WTC11 (cell line): ENCODE data around the gene ASNSD1. TPM values are rescaled to one million over a fixed set of nuclear protein-coding genes. Genes with fewer than 3 reads are reported as not detected.

Source experiments
- ATAC-seq: fragments of 200-7000 bp; cut with Tn5 transposase; 2 replicates; pipeline ENCODE4 v1.10.0; 2021; ENCODE audit warnings: mild to moderate bottlenecking, moderate library complexity
- CTCF ChIA-PET: fragments of 300-600 bp; sonication (Branson Sonifier 250); formaldehyde crosslinking; loops from one replicate; lab custom pipeline; 2021; ENCODE audit warnings: antibody characterized with exemption; lab: Charles Lee
- POLR2A ChIA-PET: fragments of 350-600 bp; sonication (Branson Sonifier 250); formaldehyde crosslinking; loops from one replicate; lab custom pipeline; 2021; ENCODE audit warnings: antibody characterized with exemption; lab: Charles Lee
- DNase-seq: peaks from one replicate; pipeline ENCODE4 v3.0.0; 2021; ENCODE audit warnings: low spot score
- H3K27ac Mint-ChIP-seq: 2 replicates; pipeline ENCODE4 v1.8.0; 2021; ENCODE audit warnings: mixed read lengths
- H3K27me3 Mint-ChIP-seq: 2 replicates; pipeline ENCODE4 v1.8.0; 2021; ENCODE audit warnings: low read depth, mild to moderate bottlenecking, moderate library complexity, mixed read lengths
- H3K36me3 Mint-ChIP-seq: 2 replicates; pipeline ENCODE4 v1.8.0; 2021; ENCODE audit warnings: mixed read lengths
- H3K4me1 Mint-ChIP-seq: 2 replicates; pipeline ENCODE4 v1.8.0; 2022; ENCODE audit warnings: mixed read lengths
- H3K4me3 Mint-ChIP-seq: 2 replicates; pipeline ENCODE4 v1.8.0; 2021; ENCODE audit warnings: mild to moderate bottlenecking, moderate library complexity, mixed read lengths
- H3K9me3 Mint-ChIP-seq: 2 replicates; pipeline ENCODE4 v1.8.0; 2021; ENCODE audit warnings: mixed read lengths
- CREB1 ChIP-seq: sonication (generic); formaldehyde crosslinking; IDR thresholded peaks from 2 replicates; pipeline ENCODE4 v1.8.0; 2023; ENCODE audit warnings: mild to moderate bottlenecking, missing genetic modification reagents
- FOXP1 ChIP-seq: sonication (generic); formaldehyde crosslinking; IDR thresholded peaks from 2 replicates; pipeline ENCODE4 v1.8.0; 2022; ENCODE audit warnings: missing genetic modification reagents, mild to moderate bottlenecking, moderate library complexity, borderline replicate concordance
- JUN ChIP-seq: sonication (generic); formaldehyde crosslinking; IDR thresholded peaks from 2 replicates; pipeline ENCODE4 v1.8.0; 2023; ENCODE audit warnings: mild to moderate bottlenecking, missing genetic modification reagents
- MXD4 ChIP-seq: fragments of 250-450 bp; sonication (Bioruptor Pico); IDR thresholded peaks from 2 replicates; pipeline ENCODE4 v1.8.0; 2021; ENCODE audit warnings: mild to moderate bottlenecking, moderate library complexity, borderline replicate concordance
- NFE2L1 ChIP-seq: sonication (generic); formaldehyde crosslinking; IDR thresholded peaks from 2 replicates; pipeline ENCODE4 v1.8.1; 2023; ENCODE audit warnings: missing genetic modification reagents
- NR1H2 ChIP-seq: sonication (generic); formaldehyde crosslinking; IDR thresholded peaks from 2 replicates; pipeline ENCODE4 v1.9.0; 2021; ENCODE audit warnings: mild to moderate bottlenecking, moderate library complexity, missing genetic modification reagents
- SMAD3 ChIP-seq: sonication (generic); formaldehyde crosslinking; IDR thresholded peaks from 2 replicates; pipeline ENCODE4 v1.8.0; 2022; ENCODE audit warnings: missing genetic modification reagents, mild to moderate bottlenecking, borderline replicate concordance
- TP53 ChIP-seq: sonication (generic); formaldehyde crosslinking; IDR thresholded peaks from 2 replicates; pipeline ENCODE4 v1.8.1; 2023; ENCODE audit warnings: mild to moderate bottlenecking, missing genetic modification reagents
- ZBTB21 ChIP-seq: sonication (generic); formaldehyde crosslinking; IDR thresholded peaks from 2 replicates; pipeline ENCODE4 v1.8.1; 2023; ENCODE audit warnings: mild to moderate bottlenecking, missing genetic modification reagents, borderline replicate concordance
- ZNF232 ChIP-seq: sonication (generic); formaldehyde crosslinking; IDR thresholded peaks from 2 replicates; pipeline ENCODE4 v1.8.0; 2022; ENCODE audit warnings: mild to moderate bottlenecking, missing genetic modification reagents
- ZNF263 ChIP-seq: sonication (generic); formaldehyde crosslinking; IDR thresholded peaks from 2 replicates; pipeline ENCODE4 v1.8.1; 2022; ENCODE audit warnings: low read depth, mild to moderate bottlenecking, moderate library complexity, missing genetic modification reagents
- total RNA-seq: library from RNA; stranded (reverse); gene quantifications from 3 replicates; pipeline ENCODE4 v1.2.3, GENCODE V29; 2021
- TF ChIP-seq, protein P1 (sequence below): sonication (generic); formaldehyde crosslinking; IDR thresholded peaks from 2 replicates; pipeline ENCODE4 v1.8.0; 2022; ENCODE audit warnings: mild to moderate bottlenecking, missing genetic modification reagents
- TF ChIP-seq, protein P2 (sequence below): sonication (generic); formaldehyde crosslinking; IDR thresholded peaks from 2 replicates; pipeline ENCODE4 v1.8.0; 2022; ENCODE audit warnings: mild to moderate bottlenecking, missing genetic modification reagents
- TF ChIP-seq, protein P3 (sequence below): sonication (generic); formaldehyde crosslinking; IDR thresholded peaks from 2 replicates; pipeline ENCODE4 v1.8.0; 2022; ENCODE audit warnings: mild to moderate bottlenecking, missing genetic modification reagents
- TF ChIP-seq, protein P4 (sequence below): sonication (generic); formaldehyde crosslinking; IDR thresholded peaks from 2 replicates; pipeline ENCODE4 v1.8.1; 2022; ENCODE audit warnings: missing genetic modification reagents, borderline replicate concordance
- TF ChIP-seq, protein P5 (sequence below): sonication (generic); formaldehyde crosslinking; IDR thresholded peaks from 2 replicates; pipeline ENCODE4 v1.8.0; 2023; ENCODE audit warnings: mild to moderate bottlenecking, missing genetic modification reagents
- TF ChIP-seq, protein P6 (sequence below): sonication (generic); formaldehyde crosslinking; IDR thresholded peaks from 2 replicates; pipeline ENCODE4 v1.8.1; 2022; ENCODE audit warnings: low read depth, mild to moderate bottlenecking, moderate library complexity, missing genetic modification reagents, borderline replicate concordance

ASNSD1 gene
- total RNA-seq, 1 experiment from 2014 or later = 30.5 TPM

DNA sequence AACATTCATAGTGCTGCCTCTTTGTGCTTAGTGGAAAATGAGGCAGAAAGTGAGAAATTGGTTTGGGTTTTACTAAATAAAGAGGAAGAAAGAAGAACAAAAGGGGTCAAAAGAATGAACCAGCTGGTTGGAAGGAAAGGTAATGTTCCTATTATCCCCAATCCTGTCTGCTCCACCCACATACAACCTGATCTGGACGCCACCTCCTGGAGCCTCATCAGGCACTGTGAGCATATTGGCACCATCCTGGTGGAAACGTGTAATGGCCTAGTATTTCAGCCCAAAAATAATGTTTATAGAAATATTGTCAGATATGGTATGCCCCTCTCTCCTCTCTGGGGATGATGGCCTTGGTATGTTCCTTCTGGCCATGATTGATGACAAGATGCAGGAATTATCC is 35.6 kb upstream of the ASNSD1 start (continued):
- no peak for TF ChIP-seq ZBTB21 (CRISPR knock-in tag)
- TF ChIP-seq MXD4 (CRISPR knock-in tag) = no peak
- no peak for TF ChIP-seq ZNF263 (CRISPR knock-in tag)
- no peak for TF ChIP-seq TP53 (CRISPR knock-in tag)
- TF ChIP-seq FOXP1 = no peak
- TF ChIP-seq, all 79 proteins: peak for 0

DNA sequence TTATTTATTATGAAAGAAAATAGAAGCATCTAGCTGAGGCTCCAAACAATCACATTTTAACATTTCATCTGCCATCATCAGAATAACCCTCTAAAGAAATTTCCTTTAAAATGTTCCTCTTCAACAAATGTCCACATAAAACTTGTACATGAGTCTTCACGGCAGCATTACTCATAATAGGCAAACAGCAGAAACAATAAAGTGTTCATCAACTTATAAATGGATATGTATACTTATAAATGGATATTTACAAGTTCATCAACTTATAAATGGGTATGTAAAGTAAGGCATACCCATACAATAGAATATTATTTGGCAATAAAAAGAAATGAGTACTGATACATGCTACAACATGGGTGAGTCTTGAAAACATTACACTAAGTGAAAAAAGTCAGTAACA is 33.5 kb upstream of the ASNSD1 start:
- no peak overlapping the region for H3K27ac Mint-ChIP-seq
- ATAC-seq = no peak
- H3K4me1 Mint-ChIP-seq = peaks cover 15% of the 10 kb centered on the region
- no peaks in the 10 kb centered on the region for H3K9me3 Mint-ChIP-seq
- CTCF ChIA-PET = no interaction called here
- no peaks in the 10 kb centered on the region for H3K36me3 Mint-ChIP-seq
- DNase-seq = no peak
- POLR2A ChIA-PET = no interaction called here
- no peak overlapping the region for H3K4me3 Mint-ChIP-seq
- no peaks in the 10 kb centered on the region for H3K27me3 Mint-ChIP-seq
- TF ChIP-seq, protein P1, sequence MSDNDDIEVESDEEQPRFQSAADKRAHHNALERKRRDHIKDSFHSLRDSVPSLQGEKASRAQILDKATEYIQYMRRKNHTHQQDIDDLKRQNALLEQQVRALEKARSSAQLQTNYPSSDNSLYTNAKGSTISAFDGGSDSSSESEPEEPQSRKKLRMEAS (CRISPR knock-in tag) = no peak
- TF ChIP-seq NFE2L1 (CRISPR knock-in tag) = no peak
- TF ChIP-seq, protein P2, sequence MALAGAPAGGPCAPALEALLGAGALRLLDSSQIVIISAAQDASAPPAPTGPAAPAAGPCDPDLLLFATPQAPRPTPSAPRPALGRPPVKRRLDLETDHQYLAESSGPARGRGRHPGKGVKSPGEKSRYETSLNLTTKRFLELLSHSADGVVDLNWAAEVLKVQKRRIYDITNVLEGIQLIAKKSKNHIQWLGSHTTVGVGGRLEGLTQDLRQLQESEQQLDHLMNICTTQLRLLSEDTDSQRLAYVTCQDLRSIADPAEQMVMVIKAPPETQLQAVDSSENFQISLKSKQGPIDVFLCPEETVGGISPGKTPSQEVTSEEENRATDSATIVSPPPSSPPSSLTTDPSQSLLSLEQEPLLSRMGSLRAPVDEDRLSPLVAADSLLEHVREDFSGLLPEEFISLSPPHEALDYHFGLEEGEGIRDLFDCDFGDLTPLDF (CRISPR knock-in tag) = no peak
- TF ChIP-seq, protein P3, sequence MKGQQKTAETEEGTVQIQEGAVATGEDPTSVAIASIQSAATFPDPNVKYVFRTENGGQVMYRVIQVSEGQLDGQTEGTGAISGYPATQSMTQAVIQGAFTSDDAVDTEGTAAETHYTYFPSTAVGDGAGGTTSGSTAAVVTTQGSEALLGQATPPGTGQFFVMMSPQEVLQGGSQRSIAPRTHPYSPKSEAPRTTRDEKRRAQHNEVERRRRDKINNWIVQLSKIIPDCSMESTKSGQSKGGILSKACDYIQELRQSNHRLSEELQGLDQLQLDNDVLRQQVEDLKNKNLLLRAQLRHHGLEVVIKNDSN (CRISPR knock-in tag) = no peak
- no peak for TF ChIP-seq ZNF232
- TF ChIP-seq, protein P4, sequence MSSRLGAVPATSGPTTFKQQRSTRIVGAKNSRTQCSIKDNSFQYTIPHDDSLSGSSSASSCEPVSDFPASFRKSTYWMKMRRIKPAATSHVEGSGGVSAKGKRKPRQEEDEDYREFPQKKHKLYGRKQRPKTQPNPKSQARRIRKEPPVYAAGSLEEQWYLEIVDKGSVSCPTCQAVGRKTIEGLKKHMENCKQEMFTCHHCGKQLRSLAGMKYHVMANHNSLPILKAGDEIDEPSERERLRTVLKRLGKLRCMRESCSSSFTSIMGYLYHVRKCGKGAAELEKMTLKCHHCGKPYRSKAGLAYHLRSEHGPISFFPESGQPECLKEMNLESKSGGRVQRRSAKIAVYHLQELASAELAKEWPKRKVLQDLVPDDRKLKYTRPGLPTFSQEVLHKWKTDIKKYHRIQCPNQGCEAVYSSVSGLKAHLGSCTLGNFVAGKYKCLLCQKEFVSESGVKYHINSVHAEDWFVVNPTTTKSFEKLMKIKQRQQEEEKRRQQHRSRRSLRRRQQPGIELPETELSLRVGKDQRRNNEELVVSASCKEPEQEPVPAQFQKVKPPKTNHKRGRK (CRISPR knock-in tag) = no peak
- TF ChIP-seq JUN (CRISPR knock-in tag) = no peak
- TF ChIP-seq, protein P5, sequence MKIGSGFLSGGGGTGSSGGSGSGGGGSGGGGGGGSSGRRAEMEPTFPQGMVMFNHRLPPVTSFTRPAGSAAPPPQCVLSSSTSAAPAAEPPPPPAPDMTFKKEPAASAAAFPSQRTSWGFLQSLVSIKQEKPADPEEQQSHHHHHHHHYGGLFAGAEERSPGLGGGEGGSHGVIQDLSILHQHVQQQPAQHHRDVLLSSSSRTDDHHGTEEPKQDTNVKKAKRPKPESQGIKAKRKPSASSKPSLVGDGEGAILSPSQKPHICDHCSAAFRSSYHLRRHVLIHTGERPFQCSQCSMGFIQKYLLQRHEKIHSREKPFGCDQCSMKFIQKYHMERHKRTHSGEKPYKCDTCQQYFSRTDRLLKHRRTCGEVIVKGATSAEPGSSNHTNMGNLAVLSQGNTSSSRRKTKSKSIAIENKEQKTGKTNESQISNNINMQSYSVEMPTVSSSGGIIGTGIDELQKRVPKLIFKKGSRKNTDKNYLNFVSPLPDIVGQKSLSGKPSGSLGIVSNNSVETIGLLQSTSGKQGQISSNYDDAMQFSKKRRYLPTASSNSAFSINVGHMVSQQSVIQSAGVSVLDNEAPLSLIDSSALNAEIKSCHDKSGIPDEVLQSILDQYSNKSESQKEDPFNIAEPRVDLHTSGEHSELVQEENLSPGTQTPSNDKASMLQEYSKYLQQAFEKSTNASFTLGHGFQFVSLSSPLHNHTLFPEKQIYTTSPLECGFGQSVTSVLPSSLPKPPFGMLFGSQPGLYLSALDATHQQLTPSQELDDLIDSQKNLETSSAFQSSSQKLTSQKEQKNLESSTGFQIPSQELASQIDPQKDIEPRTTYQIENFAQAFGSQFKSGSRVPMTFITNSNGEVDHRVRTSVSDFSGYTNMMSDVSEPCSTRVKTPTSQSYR (CRISPR knock-in tag) = no peak
- TF ChIP-seq SMAD3 (CRISPR knock-in tag) = no peak
- TF ChIP-seq NR1H2 (CRISPR knock-in tag) = no peak
- TF ChIP-seq, protein P6, sequence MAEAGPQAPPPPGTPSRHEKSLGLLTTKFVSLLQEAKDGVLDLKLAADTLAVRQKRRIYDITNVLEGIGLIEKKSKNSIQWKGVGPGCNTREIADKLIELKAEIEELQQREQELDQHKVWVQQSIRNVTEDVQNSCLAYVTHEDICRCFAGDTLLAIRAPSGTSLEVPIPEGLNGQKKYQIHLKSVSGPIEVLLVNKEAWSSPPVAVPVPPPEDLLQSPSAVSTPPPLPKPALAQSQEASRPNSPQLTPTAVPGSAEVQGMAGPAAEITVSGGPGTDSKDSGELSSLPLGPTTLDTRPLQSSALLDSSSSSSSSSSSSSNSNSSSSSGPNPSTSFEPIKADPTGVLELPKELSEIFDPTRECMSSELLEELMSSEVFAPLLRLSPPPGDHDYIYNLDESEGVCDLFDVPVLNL = no peak
- TF ChIP-seq CREB1 (CRISPR knock-in tag) = no peak
